ENCODE data around the gene MSMB. TPM values are rescaled to one million over a fixed set of nuclear protein-coding genes. Genes with fewer than 3 reads are reported as not detected.
"Not testable (repeated sequence)": the region's sequence is repeated elsewhere in the genome, so short reads cannot be mapped to it uniquely, and the experiment has no call there.

Gene MSMB
- total RNA-seq, 1 donor from 2014 or later, result not detected

- DNase-seq (ENCODE audit: low spot score in 2 of 2), result no peak
- Histone ChIP-seq H3K27ac (no peak overlapping the region), H3K9me3 (peaks cover 0 to 8% of the 10 kb centered on the region in 2 donors), H3K4me3 (no peak overlapping the region), H3K4me1 (no peaks in the 10 kb centered on the region), H3K36me3 (no peaks in the 10 kb centered on the region), H3K27me3 (no peaks in the 10 kb centered on the region)
- intact Hi-C loops (cut with DNase I), result no loop called here
- no peak for TF ChIP-seq CTCF (IDR thresholded peaks at IDR 0.05)
Observed at GRCh38 chr10:46055771-46056170, 9.7 kb upstream of the MSMB start.

GRCh38 chr10:46053534-46054434 lies 7.7 kb upstream of the MSMB start:
- Histone ChIP-seq H3K36me3 (no peaks in the 10 kb centered on the region), H3K9me3 (peaks cover 0 to 8% of the 10 kb centered on the region in 2 donors), H3K27me3 (no peaks in the 10 kb centered on the region), H3K4me1 (no peaks in the 10 kb centered on the region), H3K27ac (no peak overlapping the region), H3K4me3 (no peak overlapping the region)
- no peak for TF ChIP-seq CTCF (IDR thresholded peaks at IDR 0.05)
- DNase-seq (ENCODE audit: low spot score in 2 of 2), result no peak
- intact Hi-C loops (cut with DNase I), result no loop called here

GRCh38 chr10:46052791-46053375 lies 6.8 kb upstream of the MSMB start:
- no peak for TF ChIP-seq CTCF (IDR thresholded peaks at IDR 0.05)
- intact Hi-C loops (cut with DNase I), result no loop called here

GRCh38 chr10:46052057-46052790 lies 6.2 kb upstream of the MSMB start:
- no peaks in the 10 kb centered on the region for H3K36me3 ChIP-seq
- no peaks in the 10 kb centered on the region for H3K4me1 ChIP-seq
- H3K27me3 ChIP-seq, result no peaks in the 10 kb centered on the region
- peaks cover 0 to 3% of the 10 kb centered on the region in 2 donors for H3K9me3 ChIP-seq
- H3K27ac ChIP-seq, result no peak overlapping the region
- intact Hi-C loops (cut with DNase I), result no loop called here
- DNase-seq (ENCODE audit: low spot score in 2 of 2), result no peak
- TF ChIP-seq CTCF (IDR thresholded peaks at IDR 0.05), result no peak
- no peak overlapping the region for H3K4me3 ChIP-seq

More at GRCh38 chr10:46052791-46053375, 6.8 kb upstream of the MSMB start:
- no peak for DNase-seq (ENCODE audit: low spot score in 2 of 2)
- H3K9me3 ChIP-seq, result peaks cover 0 to 8% of the 10 kb centered on the region in 2 donors
- H3K4me1 ChIP-seq, result no peaks in the 10 kb centered on the region
- H3K4me3 ChIP-seq, result no peak overlapping the region
- H3K27ac ChIP-seq, result no peak overlapping the region
- no peaks in the 10 kb centered on the region for H3K27me3 ChIP-seq
- H3K36me3 ChIP-seq, result no peaks in the 10 kb centered on the region

- TF ChIP-seq CTCF (IDR thresholded peaks at IDR 0.05), result no peak
- H3K4me3 ChIP-seq, result no peak overlapping the region
- no peaks in the 10 kb centered on the region for H3K9me3 ChIP-seq
- no peak overlapping the region for H3K27ac ChIP-seq
- intact Hi-C loops (cut with DNase I), result no loop called here
- DNase-seq (ENCODE audit: low spot score in 2 of 2), result no peak
- no peaks in the 10 kb centered on the region for H3K4me1 ChIP-seq
- no peaks in the 10 kb centered on the region for H3K27me3 ChIP-seq
- no peaks in the 10 kb centered on the region for H3K36me3 ChIP-seq
Observed at GRCh38 chr10:46050941-46051623, 5.0 kb upstream of the MSMB start.

GRCh38 chr10:46049497-46049831 lies 3.4 kb upstream of the MSMB start:
- intact Hi-C loops (cut with DNase I); DNase-seq (ENCODE audit: low spot score in 2 of 2): not testable (repeated sequence)

More at GRCh38 chr10:46049497-46049831, 3.4 kb upstream of the MSMB start:
- not testable (repeated sequence) for H3K4me1 ChIP-seq, H3K36me3 ChIP-seq, H3K27ac ChIP-seq, H3K4me3 ChIP-seq, H3K27me3 ChIP-seq, H3K9me3 ChIP-seq

All from ascending aorta (tissue), 2 donors.